ENCODE results near the gene GDA. TPM values are rescaled to one million over a fixed set of nuclear protein-coding genes. Genes with fewer than 3 reads are reported as not detected.

Gene GDA
- total and polyA plus RNA-seq, 7 donors: 0.07 to 0.52 (median 0.16) TPM

DNA sequence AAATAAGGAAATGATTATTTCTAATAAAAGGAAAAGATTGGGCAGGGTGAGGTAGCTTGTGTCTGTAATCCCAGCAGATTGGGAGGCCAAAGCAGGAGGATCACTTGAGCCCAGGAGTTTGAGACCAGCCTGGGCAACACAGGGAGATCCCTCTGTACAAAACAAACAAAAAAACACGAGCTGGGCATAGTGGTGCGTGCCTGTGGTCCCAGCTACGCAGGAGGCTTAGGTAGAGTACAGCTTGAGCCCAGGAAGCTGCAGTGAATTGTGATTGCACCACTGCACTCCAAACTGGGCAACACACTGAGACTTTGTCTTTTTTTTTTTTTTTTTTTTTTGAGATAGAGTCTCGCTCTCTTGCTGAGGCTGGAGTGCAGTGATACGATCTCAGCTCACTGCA lies 18.8 kb downstream of the GDA start:
- TF ChIP-seq, protein P1, sequence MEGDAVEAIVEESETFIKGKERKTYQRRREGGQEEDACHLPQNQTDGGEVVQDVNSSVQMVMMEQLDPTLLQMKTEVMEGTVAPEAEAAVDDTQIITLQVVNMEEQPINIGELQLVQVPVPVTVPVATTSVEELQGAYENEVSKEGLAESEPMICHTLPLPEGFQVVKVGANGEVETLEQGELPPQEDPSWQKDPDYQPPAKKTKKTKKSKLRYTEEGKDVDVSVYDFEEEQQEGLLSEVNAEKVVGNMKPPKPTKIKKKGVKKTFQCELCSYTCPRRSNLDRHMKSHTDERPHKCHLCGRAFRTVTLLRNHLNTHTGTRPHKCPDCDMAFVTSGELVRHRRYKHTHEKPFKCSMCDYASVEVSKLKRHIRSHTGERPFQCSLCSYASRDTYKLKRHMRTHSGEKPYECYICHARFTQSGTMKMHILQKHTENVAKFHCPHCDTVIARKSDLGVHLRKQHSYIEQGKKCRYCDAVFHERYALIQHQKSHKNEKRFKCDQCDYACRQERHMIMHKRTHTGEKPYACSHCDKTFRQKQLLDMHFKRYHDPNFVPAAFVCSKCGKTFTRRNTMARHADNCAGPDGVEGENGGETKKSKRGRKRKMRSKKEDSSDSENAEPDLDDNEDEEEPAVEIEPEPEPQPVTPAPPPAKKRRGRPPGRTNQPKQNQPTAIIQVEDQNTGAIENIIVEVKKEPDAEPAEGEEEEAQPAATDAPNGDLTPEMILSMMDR (IDR thresholded peaks at IDR 0.05): no peak
- Histone ChIP-seq H3K4me3 (no peak overlapping the region), H3K4me1 (peaks cover 11% of the 10 kb centered on the region), H3K27ac (no peak overlapping the region), H3K27me3 (ENCODE audit: insufficient read depth in 3 of 3, low read length in 2 of 3) (no peaks in the 10 kb centered on the region), H3K9me3 (no peaks in the 10 kb centered on the region), H3K36me3 (ENCODE audit: insufficient read depth in 1 of 2, low read depth in 1 of 2) (no peaks in the 10 kb centered on the region)
- ATAC-seq (no peak), DNase-seq (no peak)
- intact Hi-C loops (cut with DNase I): no loop called here
- 82 to 90% (median 85%) methylated on average over 5 of the region's 5 CpGs for WGBS, 3 donors

- no peaks in the 10 kb centered on the region for H3K9me3 ChIP-seq
- H3K36me3 ChIP-seq (ENCODE audit: insufficient read depth in 1 of 2, low read depth in 1 of 2): no peaks in the 10 kb centered on the region
- no peak overlapping the region for H3K27ac ChIP-seq
- H3K27me3 ChIP-seq (ENCODE audit: insufficient read depth in 3 of 3, low read length in 2 of 3): no peaks in the 10 kb centered on the region
- TF ChIP-seq, protein P1 (IDR thresholded peaks at IDR 0.05): no peak
- intact Hi-C loops (cut with DNase I): no loop called here
- ATAC-seq (peak in 1 of 4 donors; percentile 36), DNase-seq (no peak)
- no peak overlapping the region for H3K4me3 ChIP-seq
- peaks cover 11% of the 10 kb centered on the region for H3K4me1 ChIP-seq
These were observed 19.9 kb downstream of the GDA start for GRCh38 chr9:72169178-72169577.

- intact Hi-C loops (cut with DNase I): no loop called here
- Histone ChIP-seq H3K4me3 (no peak overlapping the region), H3K27ac (no peak overlapping the region), H3K36me3 (ENCODE audit: insufficient read depth in 1 of 2, low read depth in 1 of 2) (no peaks in the 10 kb centered on the region), H3K4me1 (peaks cover 11% of the 10 kb centered on the region), H3K27me3 (ENCODE audit: insufficient read depth in 3 of 3, low read length in 2 of 3) (no peaks in the 10 kb centered on the region), H3K9me3 (no peaks in the 10 kb centered on the region)
- ATAC-seq (no peak), DNase-seq (no peak)
- WGBS, 3 donors: 89 to 93% (median 90%) methylated on average over 4 of the region's 4 CpGs
- TF ChIP-seq, protein P1 (IDR thresholded peaks at IDR 0.05): no peak
These were observed 23.8 kb downstream of the GDA start for GRCh38 chr9:72173080-72173479.

DNA sequence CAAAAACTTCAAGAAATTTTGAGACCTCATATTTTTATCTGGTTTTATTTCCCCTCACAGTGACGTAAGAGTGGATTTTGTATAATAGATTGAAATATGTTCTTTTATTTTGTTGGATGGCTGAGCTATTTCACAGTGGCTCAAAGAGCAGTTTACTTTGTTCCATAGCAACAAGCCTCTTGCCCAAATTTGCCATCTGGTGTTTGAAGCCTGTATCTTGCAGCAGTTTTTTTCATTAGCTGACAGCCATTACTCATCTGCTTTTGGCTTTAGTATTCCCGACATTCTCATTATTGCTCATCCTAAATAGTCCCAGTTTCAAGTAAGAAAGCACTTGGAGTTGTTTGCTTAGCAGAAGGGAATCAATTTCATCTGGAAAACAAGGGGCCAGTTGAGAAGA lies 36.3 kb downstream of the GDA start:
- Histone ChIP-seq H3K4me3 (no peak overlapping the region), H3K9me3 (peaks cover 12% of the 10 kb centered on the region), H3K36me3 (ENCODE audit: insufficient read depth in 1 of 2, low read depth in 1 of 2) (no peaks in the 10 kb centered on the region), H3K4me1 (no peaks in the 10 kb centered on the region), H3K27me3 (ENCODE audit: insufficient read depth in 3 of 3, low read length in 2 of 3) (no peaks in the 10 kb centered on the region), H3K27ac (no peak overlapping the region)
- no peak for ATAC-seq
- DNase-seq: no peak
- TF ChIP-seq, protein P1 (IDR thresholded peaks at IDR 0.05): no peak
- 34 to 54% (median 46%) methylated on average over 2 of the region's 2 CpGs for WGBS, 3 donors
- intact Hi-C loops (cut with DNase I): no loop called here

GRCh38 chr9:72187121-72187695 lies 38.0 kb downstream of the GDA start:
- no peaks in the 10 kb centered on the region for H3K4me1 ChIP-seq
- no peak overlapping the region for H3K27ac ChIP-seq
- ATAC-seq (no peak), DNase-seq (no peak)
- no peak overlapping the region for H3K4me3 ChIP-seq
- TF ChIP-seq, protein P1 (IDR thresholded peaks at IDR 0.05): no peak
- no peaks in the 10 kb centered on the region for H3K27me3 ChIP-seq (ENCODE audit: insufficient read depth in 3 of 3, low read length in 2 of 3)
- H3K9me3 ChIP-seq: peaks cover 12% of the 10 kb centered on the region
- 54 to 60% (median 59%) methylated on average over 3 of the region's 3 CpGs for WGBS, 3 donors
- H3K36me3 ChIP-seq (ENCODE audit: insufficient read depth in 1 of 2, low read depth in 1 of 2): no peaks in the 10 kb centered on the region
- intact Hi-C loops (cut with DNase I): no loop called here

Measured in psoas muscle (tissue), 8 donors.